AG09319 (cell line): ENCODE measurements around the gene TLE5.

ENCODE experiments used
- DNase-seq: peaks from one replicate; pipeline ENCODE4 v3.0.0-alpha.2; 2010; ENCODE audit warnings: low read depth; ENCODE audit errors: extremely low read depth
- TF ChIP-seq, protein P1 (sequence below): IDR thresholded peaks from 2 replicates; pipeline ENCODE4 v1.5.1; 2011; ENCODE audit warnings: low read depth, mild to moderate bottlenecking, inconsistent platforms, low read length, moderate library complexity

Gene TLE5

DNA sequence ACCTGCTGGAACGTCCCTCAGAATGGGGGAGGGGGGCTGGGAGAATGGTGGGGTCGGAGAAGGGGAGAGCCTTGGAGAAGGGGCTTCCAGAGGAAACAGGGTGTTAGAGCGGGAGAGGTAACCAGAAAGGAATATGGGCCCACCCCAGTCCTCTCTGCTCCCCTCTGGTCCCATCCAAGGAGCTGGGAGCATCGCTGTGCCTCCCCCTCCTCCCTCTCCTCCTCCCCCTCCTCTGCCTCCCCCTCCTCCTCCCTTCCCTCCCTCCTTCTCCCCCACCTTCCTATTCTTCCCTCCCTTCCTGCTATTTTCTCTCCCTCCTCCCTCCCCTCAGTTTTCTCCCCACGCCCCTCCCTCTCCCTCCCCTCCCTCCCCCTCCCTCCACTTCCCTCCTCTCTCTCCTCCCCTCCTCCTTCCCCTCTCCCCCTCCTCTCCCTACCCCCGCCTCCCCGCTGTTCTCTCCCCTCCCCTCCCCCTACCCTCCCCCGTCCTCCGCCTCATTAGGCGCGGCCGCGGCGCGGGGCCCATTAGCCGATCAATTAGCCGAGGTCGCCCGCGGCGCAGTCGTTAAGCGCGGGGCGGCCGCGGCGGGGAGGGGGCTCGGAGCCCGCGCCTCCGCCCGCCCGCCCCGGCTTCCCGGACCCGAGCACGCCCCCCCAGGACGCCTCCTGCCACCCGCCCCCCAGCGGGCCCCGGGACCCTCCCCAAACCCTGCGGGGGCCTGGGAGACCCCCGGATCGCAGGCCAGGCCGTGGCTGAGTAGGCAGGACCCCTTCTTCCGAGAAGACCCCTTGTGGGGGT is 15.4 kb downstream of the TLE5 start:
- DNase-seq = no peak
- TF ChIP-seq, protein P1, sequence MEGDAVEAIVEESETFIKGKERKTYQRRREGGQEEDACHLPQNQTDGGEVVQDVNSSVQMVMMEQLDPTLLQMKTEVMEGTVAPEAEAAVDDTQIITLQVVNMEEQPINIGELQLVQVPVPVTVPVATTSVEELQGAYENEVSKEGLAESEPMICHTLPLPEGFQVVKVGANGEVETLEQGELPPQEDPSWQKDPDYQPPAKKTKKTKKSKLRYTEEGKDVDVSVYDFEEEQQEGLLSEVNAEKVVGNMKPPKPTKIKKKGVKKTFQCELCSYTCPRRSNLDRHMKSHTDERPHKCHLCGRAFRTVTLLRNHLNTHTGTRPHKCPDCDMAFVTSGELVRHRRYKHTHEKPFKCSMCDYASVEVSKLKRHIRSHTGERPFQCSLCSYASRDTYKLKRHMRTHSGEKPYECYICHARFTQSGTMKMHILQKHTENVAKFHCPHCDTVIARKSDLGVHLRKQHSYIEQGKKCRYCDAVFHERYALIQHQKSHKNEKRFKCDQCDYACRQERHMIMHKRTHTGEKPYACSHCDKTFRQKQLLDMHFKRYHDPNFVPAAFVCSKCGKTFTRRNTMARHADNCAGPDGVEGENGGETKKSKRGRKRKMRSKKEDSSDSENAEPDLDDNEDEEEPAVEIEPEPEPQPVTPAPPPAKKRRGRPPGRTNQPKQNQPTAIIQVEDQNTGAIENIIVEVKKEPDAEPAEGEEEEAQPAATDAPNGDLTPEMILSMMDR = no peak

DNA sequence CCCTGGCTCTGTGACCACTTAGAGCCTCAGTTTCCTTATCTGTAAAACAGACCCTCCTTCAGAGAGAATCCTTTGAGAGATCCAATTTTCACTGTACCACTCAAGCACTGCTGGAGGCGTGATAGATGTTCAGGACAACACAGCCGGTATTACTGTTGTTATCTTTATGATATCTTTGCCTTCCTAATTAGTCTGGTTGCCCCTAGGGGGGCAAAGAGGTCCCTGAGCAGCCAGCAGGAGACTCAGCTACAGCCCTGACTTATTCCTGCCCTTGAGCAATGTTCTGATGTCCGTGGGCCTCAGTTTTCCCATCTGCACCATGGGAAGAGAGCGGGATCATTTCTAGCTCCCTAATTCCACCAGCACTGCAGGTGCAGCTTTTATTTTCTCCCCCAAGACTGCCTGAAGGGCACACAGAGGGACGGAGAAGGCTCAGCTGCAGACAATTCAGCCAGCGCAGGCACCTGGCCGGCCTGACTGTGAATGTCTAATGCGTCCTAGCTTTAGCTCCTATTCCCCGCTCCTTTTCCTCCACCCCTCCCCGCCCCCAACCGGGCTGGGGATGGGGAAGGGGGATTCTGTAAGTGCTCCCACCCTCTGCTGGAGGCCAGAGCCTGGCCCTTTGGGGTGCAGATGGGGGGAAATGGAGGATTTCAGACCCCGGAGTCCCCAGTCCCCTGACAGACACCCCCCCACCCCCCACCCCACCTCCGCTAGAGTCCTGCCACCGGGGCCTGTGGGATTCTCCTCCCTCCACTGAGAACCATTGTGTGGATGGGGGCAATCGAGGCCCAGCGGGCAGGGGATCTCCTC is 16.2 kb downstream of the TLE5 start:
- no peak for DNase-seq
- TF ChIP-seq, protein P1 = no peak

DNA sequence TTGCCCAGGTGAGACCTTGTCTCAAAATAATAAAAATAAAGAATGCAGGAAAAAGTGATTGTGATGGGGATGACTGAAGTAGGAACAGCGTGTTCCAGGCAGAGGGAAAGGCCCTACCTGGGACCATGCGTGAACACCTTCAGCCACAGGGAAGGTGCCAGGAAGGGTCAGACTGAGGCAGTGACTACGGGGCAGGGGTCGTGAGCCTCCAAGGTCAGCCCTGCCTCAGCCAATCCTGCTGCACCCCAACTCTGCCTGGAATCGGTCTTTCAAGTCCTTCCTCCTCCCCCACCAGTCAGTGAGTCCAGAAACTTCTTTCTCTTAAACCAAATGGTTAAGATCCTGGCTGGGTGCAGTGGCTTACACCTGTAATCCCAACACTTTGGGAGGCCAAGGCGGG is 17.1 kb downstream of the TLE5 start:
- TF ChIP-seq, protein P1 = no peak
- no peak for DNase-seq

DNA sequence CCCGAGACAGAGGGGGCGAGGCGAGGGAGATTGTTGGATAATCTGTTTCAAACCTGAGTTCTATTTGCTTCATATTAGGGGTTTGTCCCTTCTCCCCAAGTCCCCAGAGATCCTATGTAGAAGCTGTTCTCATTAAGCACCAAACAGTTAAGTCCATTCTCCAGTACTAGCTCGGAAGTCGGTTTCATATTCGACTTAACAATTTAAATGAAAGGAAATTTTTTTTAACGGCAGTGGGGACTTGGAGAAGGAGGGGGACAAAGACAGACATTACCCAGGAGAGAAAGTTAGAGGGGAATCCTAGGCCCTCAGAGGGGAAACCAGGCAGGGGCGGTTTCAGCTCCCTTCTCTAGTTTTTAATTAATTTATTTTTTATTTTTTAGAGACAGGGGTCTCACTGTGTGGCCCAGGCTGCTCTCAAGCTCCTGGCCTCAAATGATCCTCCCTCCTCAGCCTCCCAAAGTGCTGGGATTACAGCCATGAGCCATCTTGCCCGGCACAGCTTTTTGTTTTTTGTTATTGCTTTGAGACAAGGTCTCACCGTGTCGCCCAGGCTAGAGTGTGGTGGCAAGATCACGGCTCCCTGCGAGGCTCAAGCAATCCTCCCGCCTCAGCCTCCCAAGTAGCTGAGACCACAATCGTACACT is 19.6 kb downstream of the TLE5 start:
- DNase-seq = no peak
- TF ChIP-seq, protein P1 = no peak

DNA sequence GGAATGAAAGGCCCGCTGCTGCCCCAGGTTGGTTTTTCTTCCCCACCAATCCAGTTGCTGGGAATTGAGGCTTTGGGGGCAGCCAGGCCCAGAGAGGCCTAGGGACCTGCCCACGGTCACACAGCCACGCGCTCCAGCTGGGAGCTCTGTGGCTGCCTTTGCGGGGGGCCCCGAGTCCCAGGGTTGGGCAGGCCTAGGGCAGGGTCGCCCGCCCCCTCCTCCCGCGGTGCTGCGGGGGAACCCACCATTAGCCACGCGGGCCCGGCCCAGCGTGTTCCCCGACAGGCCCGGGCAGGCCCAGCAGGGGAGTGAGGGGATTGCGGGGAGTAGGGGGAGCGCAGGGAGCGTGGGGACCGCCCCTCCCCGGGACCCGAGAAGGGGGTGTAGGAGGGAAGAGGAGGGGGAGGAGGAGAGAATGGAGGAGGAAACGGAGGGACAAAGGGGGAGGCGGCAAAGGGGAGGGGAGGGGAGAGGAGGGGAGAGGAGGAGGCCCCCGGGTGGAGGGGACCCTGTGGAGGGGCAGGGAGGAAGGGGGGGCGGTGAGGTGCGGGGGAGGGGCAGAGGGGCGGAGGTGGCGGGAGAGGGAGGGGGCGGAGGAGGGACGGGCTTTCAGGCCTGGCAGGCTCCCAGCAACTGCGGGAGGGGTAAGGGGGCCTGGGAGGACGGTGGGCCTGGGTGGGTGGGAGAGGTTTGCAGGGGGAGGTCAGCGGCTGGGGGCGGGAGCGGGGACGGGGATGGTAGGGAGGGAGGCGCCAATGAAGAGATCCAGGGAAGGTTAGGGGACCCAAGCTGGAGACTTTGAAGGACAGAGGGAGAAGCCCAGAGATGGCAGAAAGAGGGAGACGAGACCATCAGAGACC is 20.3 kb downstream of the TLE5 start:
- DNase-seq = no peak
- TF ChIP-seq, protein P1 = no peak

DNA sequence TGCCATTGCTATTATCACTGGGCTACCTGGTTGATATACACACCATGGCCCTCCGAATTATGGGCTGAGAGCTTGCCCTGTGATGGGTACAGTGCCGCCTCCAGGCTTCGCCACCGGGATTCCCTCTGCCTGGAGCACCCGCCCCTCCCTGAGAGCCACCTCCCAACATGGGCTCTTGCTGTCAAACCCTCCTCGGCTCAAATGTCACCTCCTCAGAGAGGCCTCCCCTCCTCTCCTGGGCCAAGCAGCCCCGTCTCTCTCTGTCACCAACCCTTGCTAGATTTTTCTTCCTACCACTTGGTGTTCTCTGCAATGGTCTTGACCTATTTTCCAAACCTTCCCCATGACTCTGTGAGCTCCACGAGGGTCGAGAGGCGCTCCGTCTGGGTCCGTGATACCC is 21.0 kb downstream of the TLE5 start:
- no peak for DNase-seq
- TF ChIP-seq, protein P1 = no peak
